Measurements from ENCODE around the gene EXOC3L1. TPM values are rescaled to one million over a fixed set of nuclear protein-coding genes. Genes with fewer than 3 reads are reported as not detected.

The EXOC3L1 gene
- total and polyA plus RNA-seq, 2 donors (not counting 1 experiment from before 2014, with no cell fraction given), result 0.09 to 0.33 TPM

DNA sequence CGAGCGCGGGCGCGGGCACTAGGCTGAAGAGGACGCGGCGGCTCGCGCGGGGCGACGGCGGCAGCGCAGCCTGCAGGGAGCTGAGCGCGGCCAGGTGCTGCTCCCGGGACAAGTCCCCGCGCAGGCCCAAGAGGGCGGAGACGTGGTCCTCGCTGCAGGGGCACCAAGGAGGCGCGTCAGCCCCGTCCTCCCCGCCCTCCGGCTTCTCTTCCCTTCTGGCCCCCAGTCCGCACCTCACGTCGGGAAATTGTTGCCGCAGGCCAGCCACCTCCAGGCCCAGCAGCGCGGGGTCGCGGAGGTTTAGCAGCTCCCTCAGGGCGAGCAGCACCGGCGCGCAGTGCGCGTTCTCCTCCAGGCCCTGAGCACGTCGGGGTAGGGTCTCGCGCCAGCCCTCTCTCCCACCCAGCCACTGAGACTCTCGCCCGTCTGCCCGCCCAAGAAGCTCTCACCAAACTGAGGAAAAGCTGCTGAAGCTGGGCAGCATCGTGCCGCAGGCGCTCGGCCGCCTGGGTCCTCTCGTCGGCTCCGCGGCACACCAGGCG is 5.4 kb downstream of the EXOC3L1 start:
- no peak for DNase-seq (ENCODE audit: low read depth in 2 of 2)
- no peaks in the 10 kb centered on the region for H4K20me1 ChIP-seq (ENCODE audit: control insufficient read depth, extremely low read depth, insufficient read depth, low read length)
- H3K27me3 ChIP-seq (ENCODE audit: control insufficient read depth, insufficient read depth, low read length), result no peaks in the 10 kb centered on the region
- no peak overlapping the region for H2AFZ ChIP-seq (ENCODE audit: low read length)
- no peaks in the 10 kb centered on the region for H3K9me3 ChIP-seq (ENCODE audit: control insufficient read depth, insufficient read depth, low read depth, low read length)
- H3K27ac ChIP-seq (ENCODE audit: insufficient read depth, low read length), result no peak overlapping the region
- H3K4me2 ChIP-seq (ENCODE audit: extremely low read depth, insufficient read depth, low read length), result peak overlapping the region; percentile 84
- peak overlapping the region; percentile 24 to 67 (median 59) for H3K4me3 ChIP-seq (replicated peaks in 1 of 4; ENCODE audit: control extremely low read depth in 1 of 4, insufficient read depth in 1 of 4, low read depth in 3 of 4, low read length in 4 of 4)
- H3K36me3 ChIP-seq (ENCODE audit: control insufficient read depth, insufficient read depth, low read length), result peaks cover 3% of the 10 kb centered on the region
- H3K79me2 ChIP-seq (ENCODE audit: control insufficient read depth, insufficient read depth, low read length), result peaks cover 9% of the 10 kb centered on the region
- peaks cover 24% of the 10 kb centered on the region for H3K4me1 ChIP-seq (ENCODE audit: control insufficient read depth, extremely low read depth, insufficient read depth, low read length)
- TF ChIP-seq, protein P1, sequence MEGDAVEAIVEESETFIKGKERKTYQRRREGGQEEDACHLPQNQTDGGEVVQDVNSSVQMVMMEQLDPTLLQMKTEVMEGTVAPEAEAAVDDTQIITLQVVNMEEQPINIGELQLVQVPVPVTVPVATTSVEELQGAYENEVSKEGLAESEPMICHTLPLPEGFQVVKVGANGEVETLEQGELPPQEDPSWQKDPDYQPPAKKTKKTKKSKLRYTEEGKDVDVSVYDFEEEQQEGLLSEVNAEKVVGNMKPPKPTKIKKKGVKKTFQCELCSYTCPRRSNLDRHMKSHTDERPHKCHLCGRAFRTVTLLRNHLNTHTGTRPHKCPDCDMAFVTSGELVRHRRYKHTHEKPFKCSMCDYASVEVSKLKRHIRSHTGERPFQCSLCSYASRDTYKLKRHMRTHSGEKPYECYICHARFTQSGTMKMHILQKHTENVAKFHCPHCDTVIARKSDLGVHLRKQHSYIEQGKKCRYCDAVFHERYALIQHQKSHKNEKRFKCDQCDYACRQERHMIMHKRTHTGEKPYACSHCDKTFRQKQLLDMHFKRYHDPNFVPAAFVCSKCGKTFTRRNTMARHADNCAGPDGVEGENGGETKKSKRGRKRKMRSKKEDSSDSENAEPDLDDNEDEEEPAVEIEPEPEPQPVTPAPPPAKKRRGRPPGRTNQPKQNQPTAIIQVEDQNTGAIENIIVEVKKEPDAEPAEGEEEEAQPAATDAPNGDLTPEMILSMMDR (conservative IDR thresholded peaks at IDR 0.05 in 1 of 2, IDR thresholded peaks at IDR 0.05 in 1 of 2; ENCODE audit: low read depth in 1 of 2, low read length in 2 of 2), result no peak
- TF ChIP-seq EZH2 (IDR thresholded peaks at IDR 0.05; ENCODE audit: low read length, missing control alignments), result peak; percentile 42
- H3K9ac ChIP-seq (ENCODE audit: insufficient read depth, low read length), result no peak overlapping the region

DNA sequence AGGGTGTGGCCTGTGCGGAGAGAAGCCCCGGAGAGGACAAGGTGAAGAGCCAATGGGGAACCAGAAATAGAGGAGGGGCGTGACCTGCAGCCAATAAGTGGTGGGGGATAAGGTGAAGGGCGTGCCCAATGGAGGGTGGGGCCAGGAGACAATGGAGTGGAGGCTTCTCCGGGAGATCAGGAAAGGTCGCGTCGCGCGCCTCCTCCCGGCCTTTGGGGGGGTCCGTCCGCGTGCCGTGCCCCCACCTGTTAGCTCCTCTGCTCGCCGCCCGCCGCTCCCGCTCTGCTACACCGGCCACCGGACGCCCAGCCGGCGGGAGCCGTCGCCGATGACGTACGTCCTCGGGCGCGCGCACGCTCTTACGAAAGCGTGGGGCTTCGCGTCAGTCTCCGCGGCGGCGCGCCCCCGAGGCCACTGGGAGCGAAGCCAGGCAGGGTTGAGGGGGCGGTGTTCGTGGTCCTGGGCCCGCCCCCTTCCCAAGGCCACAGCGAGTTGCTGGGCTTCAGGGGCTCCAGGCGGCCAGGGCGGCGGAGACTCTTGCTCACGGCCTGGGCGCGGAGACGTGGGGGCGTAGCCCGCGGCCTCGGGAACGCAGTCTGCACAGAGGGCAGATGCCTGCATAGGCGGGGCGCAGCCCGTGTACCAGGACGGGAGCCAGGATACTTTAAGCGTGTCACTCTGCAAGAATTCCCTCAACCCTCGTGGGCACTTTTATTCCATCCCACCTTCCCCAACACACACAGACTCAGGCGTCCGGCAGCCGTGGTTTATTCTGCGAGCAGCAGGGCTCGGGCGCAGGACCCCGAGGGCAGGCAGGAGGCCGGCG is 6.1 kb downstream of the EXOC3L1 start, which contains the start of gene MATCAP1:
Gene MATCAP1 (minus strand): TSS at position 337 of the 826 bp plus-strand sequence. CDS start 3,353 bp downstream, outside the sequence.
- no peaks in the 10 kb centered on the region for H3K27me3 ChIP-seq (ENCODE audit: control insufficient read depth, insufficient read depth, low read length)
- no peaks in the 10 kb centered on the region for H4K20me1 ChIP-seq (ENCODE audit: control insufficient read depth, extremely low read depth, insufficient read depth, low read length)
- peaks cover 5% of the 10 kb centered on the region for H3K36me3 ChIP-seq (ENCODE audit: control insufficient read depth, insufficient read depth, low read length)
- H2AFZ ChIP-seq (ENCODE audit: low read length), result peak within 1 kb of the TSS; percentile 75
- peak; percentile 98 for DNase-seq (ENCODE audit: low read depth in 2 of 2)
- peak within 1 kb of the TSS; percentile 84 for H3K4me2 ChIP-seq (ENCODE audit: extremely low read depth, insufficient read depth, low read length)
- H3K79me2 ChIP-seq (ENCODE audit: control insufficient read depth, insufficient read depth, low read length), result peaks cover 9% of the 10 kb centered on the region
- H3K9me3 ChIP-seq (ENCODE audit: control insufficient read depth, insufficient read depth, low read depth, low read length), result no peaks in the 10 kb centered on the region
- H3K4me1 ChIP-seq (ENCODE audit: control insufficient read depth, extremely low read depth, insufficient read depth, low read length), result peaks cover 24% of the 10 kb centered on the region
- peak within 1 kb of the TSS; percentile 96 for H3K9ac ChIP-seq (ENCODE audit: insufficient read depth, low read length)
- H3K4me3 ChIP-seq (replicated peaks in 1 of 4; ENCODE audit: control extremely low read depth in 1 of 4, insufficient read depth in 1 of 4, low read depth in 3 of 4, low read length in 4 of 4), result peak within 1 kb of the TSS; percentile 55 to 89 (median 65)
- H3K27ac ChIP-seq (ENCODE audit: insufficient read depth, low read length), result peak within 1 kb of the TSS; percentile 98
- TF ChIP-seq EZH2 (IDR thresholded peaks at IDR 0.05; ENCODE audit: low read length, missing control alignments), result no peak
- TF ChIP-seq, protein P1 (conservative IDR thresholded peaks at IDR 0.05 in 1 of 2, IDR thresholded peaks at IDR 0.05 in 1 of 2; ENCODE audit: low read depth in 1 of 2, low read length in 2 of 2), result no peak

GRCh38 chr16:67183284-67183626 is 6.7 kb downstream of the EXOC3L1 start:
- Histone ChIP-seq H3K4me1 (ENCODE audit: control insufficient read depth, extremely low read depth, insufficient read depth, low read length) (peaks cover 24% of the 10 kb centered on the region), H3K4me3 (replicated peaks in 1 of 4; ENCODE audit: control extremely low read depth in 1 of 4, insufficient read depth in 1 of 4, low read depth in 3 of 4, low read length in 4 of 4) (peak overlapping the region; percentile 55 to 89 (median 65)), H2AFZ (ENCODE audit: low read length) (peak overlapping the region; percentile 9), H3K27me3 (ENCODE audit: control insufficient read depth, insufficient read depth, low read length) (no peaks in the 10 kb centered on the region), H3K4me2 (ENCODE audit: extremely low read depth, insufficient read depth, low read length) (peak overlapping the region; percentile 82), H3K79me2 (ENCODE audit: control insufficient read depth, insufficient read depth, low read length) (peaks cover 9% of the 10 kb centered on the region), H3K27ac (ENCODE audit: insufficient read depth, low read length) (peak overlapping the region; percentile 98), H3K9ac (ENCODE audit: insufficient read depth, low read length) (peak overlapping the region; percentile 17), H4K20me1 (ENCODE audit: control insufficient read depth, extremely low read depth, insufficient read depth, low read length) (no peaks in the 10 kb centered on the region), H3K36me3 (ENCODE audit: control insufficient read depth, insufficient read depth, low read length) (peaks cover 5% of the 10 kb centered on the region), H3K9me3 (ENCODE audit: control insufficient read depth, insufficient read depth, low read depth, low read length) (no peaks in the 10 kb centered on the region)
- no peak for DNase-seq (ENCODE audit: low read depth in 2 of 2)
- no peak for TF ChIP-seq EZH2 (IDR thresholded peaks at IDR 0.05; ENCODE audit: low read length, missing control alignments)
- TF ChIP-seq, protein P1 (conservative IDR thresholded peaks at IDR 0.05 in 1 of 2, IDR thresholded peaks at IDR 0.05 in 1 of 2; ENCODE audit: low read depth in 1 of 2, low read length in 2 of 2), result no peak

All from fibroblast of lung (primary cell).